H1 (cell line): ENCODE data around the gene GSPT1. TPM values are rescaled to one million over a fixed set of nuclear protein-coding genes. Genes with fewer than 3 reads are reported as not detected.

Source experiments
- polyA plus RNA-seq, 7 experiments: library from polyadenylated mRNA; depleted of rRNA in 3 of 7; stranded (reverse) in 5 of 7; unstranded in 2 of 7; fragments of >200 nt in 5 of 7; fragments of 200-250 nt in 2 of 7; gene quantifications; 1 replicate in 5 of 7; 2 replicates in 1 of 7; 4 replicates in 1 of 7; pipeline versions ENCODE4 v1.2.1 to v1.2.3, GENCODE V29; 2011 to 2013; ENCODE audit warnings: missing spikeins in 2 of 7, mixed read lengths in 2 of 7
- total RNA-seq: library from RNA; stranded (reverse); fragmentation: NEBNext Ultra II Directional; extraction: Animal tissue kit (Norgen Biotek cat#: 25700); gene quantifications from 2 replicates; pipeline ENCODE4 v1.2.1, GENCODE V29; 2021
- TF ChIP-seq, protein P1 (sequence below), 3 experiments: IDR thresholded peaks; 1 replicate in 2 of 3; 2 replicates in 1 of 3; pipeline versions ENCODE4 v1.5.1 to v1.6.1; 2011; ENCODE audit warnings: low read length in 3 of 3, mild to moderate bottlenecking in 3 of 3, inconsistent platforms in 2 of 3, low read depth in 1 of 3, moderate library complexity in 1 of 3; ENCODE audit not compliant: insufficient read depth in 1 of 3; ENCODE audit errors: control extremely low read depth in 1 of 3

GSPT1 gene
- total and polyA plus RNA-seq, 2 of the 8 experiments (the other 6 are each of a cell fraction or from before 2014, with no cell fraction given): 51.0 to 204 TPM

DNA sequence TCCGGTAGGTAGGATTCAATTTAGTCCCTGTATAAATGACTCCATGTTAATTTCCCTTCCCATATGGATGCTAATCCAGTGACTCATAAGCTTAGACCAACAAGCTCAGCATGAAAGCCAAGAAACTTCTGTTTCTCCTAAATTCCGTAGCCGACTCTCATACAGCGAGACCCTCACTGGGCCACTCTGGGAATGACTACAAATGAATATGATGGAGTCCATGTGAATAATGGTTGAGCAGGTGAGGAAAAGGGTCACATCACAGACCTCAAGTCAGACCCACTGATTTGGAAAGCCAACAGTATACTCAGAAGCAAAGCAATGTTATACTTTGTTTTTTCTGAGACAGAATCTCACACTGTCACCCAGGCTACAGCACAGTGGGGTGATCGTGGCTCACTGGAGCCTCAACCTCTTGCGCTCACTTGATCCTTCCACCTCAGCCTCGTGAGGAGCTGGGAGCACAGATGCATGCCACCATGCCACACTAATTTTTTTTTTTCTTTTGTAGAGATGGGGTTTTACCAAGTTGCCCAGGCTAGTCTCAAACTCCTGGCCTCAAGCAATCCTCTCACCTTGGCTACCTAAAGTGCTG is 79.0 kb downstream of the GSPT1 start (continued):
- TF ChIP-seq, protein P1, sequence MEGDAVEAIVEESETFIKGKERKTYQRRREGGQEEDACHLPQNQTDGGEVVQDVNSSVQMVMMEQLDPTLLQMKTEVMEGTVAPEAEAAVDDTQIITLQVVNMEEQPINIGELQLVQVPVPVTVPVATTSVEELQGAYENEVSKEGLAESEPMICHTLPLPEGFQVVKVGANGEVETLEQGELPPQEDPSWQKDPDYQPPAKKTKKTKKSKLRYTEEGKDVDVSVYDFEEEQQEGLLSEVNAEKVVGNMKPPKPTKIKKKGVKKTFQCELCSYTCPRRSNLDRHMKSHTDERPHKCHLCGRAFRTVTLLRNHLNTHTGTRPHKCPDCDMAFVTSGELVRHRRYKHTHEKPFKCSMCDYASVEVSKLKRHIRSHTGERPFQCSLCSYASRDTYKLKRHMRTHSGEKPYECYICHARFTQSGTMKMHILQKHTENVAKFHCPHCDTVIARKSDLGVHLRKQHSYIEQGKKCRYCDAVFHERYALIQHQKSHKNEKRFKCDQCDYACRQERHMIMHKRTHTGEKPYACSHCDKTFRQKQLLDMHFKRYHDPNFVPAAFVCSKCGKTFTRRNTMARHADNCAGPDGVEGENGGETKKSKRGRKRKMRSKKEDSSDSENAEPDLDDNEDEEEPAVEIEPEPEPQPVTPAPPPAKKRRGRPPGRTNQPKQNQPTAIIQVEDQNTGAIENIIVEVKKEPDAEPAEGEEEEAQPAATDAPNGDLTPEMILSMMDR (IDR thresholded peaks at IDR 0.05; ENCODE audit: control extremely low read depth in 1 of 3, insufficient read depth in 1 of 3, low read depth in 1 of 3, low read length in 3 of 3): no peak
